Spleen (tissue), 7 donors: ENCODE results near the gene ATP1A1.

Experiments
- POLR2A ChIP-seq, 3 donors: fragments of 450-650 bp; IDR thresholded peaks; one replicate each; pipeline ENCODE4 v1.5.1; 2017; ENCODE audit warnings: antibody characterized with exemption in 3 of 3, mild to moderate bottlenecking in 1 of 3
- TF ChIP-seq, protein P1 (sequence below), 11 experiments: fragments of 200-600 bp in 7 of 11; fragments of 450-650 bp in 4 of 11; sonication (generic) in 4 of 11; IDR thresholded peaks in 8 of 11; conservative IDR thresholded peaks in 3 of 11; 1 replicate in 7 of 11; 2 replicates in 4 of 11; pipeline versions ENCODE4 v1.4.0 to v1.8.0; 2016 to 2021; ENCODE audit warnings: antibody characterized with exemption in 11 of 11, inconsistent platforms in 4 of 11, mild to moderate bottlenecking in 1 of 11
- donor health status: DM: no; HTN: no; CAD: no; lungs with moderate emphysema.
- donor health status: DM: no; HTN: no; CAD: no.
- donor health status: DM: no; HTN: no; CAD: no.

- TF ChIP-seq, protein P1, sequence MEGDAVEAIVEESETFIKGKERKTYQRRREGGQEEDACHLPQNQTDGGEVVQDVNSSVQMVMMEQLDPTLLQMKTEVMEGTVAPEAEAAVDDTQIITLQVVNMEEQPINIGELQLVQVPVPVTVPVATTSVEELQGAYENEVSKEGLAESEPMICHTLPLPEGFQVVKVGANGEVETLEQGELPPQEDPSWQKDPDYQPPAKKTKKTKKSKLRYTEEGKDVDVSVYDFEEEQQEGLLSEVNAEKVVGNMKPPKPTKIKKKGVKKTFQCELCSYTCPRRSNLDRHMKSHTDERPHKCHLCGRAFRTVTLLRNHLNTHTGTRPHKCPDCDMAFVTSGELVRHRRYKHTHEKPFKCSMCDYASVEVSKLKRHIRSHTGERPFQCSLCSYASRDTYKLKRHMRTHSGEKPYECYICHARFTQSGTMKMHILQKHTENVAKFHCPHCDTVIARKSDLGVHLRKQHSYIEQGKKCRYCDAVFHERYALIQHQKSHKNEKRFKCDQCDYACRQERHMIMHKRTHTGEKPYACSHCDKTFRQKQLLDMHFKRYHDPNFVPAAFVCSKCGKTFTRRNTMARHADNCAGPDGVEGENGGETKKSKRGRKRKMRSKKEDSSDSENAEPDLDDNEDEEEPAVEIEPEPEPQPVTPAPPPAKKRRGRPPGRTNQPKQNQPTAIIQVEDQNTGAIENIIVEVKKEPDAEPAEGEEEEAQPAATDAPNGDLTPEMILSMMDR (IDR thresholded peaks at IDR 0.05 in 8 of 11, conservative IDR thresholded peaks at IDR 0.05 in 3 of 11), result no peak
- no peak for TF ChIP-seq POLR2A (IDR thresholded peaks at IDR 0.05)
Observed at GRCh38 chr1:116424438-116424837, 51.4 kb downstream of the ATP1A1 start.
